ENCODE measurements around the gene PSENEN.
"Not testable (repeated sequence)": the region's sequence is repeated elsewhere in the genome, so short reads cannot be mapped to it uniquely, and the experiment has no call there.

The PSENEN gene

DNA sequence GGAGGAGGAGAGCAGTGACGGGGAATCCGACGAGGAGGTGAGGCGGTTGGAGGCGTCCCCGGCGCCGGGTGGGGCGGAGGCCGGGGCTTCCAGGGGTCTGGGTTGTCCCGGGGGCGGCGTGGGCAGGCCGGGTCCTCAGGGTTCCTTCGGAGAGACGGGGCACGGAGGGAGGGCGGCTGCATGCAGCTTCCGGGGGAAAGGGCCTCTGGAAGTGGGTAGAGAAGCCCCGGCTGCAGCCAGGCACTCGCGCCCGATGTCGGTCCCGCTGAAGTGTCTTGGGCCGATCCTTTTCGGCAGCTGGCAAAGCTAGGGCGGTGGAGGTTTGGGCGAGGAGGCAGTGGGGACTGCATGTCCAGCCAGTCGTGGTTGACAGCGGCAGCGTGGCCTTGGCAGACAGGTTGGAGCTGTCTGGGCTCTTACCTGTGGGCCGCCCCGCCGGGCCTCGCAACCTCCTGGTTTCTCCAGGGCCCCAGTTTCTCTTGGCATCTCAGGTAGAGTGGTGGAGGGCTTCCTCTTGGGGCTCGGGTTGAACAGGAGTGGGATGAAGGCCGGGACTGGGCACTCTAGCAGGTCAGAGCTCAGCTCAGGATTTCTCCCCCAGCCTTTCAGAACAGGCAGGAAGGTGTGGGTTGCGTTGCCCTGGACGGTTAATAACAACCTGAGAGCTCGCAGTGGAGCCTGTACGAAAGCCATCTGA, 27.0 kb upstream of the PSENEN start:
- peak; percentile 63 for DNase-seq (ENCODE audit: low spot score)

DNA sequence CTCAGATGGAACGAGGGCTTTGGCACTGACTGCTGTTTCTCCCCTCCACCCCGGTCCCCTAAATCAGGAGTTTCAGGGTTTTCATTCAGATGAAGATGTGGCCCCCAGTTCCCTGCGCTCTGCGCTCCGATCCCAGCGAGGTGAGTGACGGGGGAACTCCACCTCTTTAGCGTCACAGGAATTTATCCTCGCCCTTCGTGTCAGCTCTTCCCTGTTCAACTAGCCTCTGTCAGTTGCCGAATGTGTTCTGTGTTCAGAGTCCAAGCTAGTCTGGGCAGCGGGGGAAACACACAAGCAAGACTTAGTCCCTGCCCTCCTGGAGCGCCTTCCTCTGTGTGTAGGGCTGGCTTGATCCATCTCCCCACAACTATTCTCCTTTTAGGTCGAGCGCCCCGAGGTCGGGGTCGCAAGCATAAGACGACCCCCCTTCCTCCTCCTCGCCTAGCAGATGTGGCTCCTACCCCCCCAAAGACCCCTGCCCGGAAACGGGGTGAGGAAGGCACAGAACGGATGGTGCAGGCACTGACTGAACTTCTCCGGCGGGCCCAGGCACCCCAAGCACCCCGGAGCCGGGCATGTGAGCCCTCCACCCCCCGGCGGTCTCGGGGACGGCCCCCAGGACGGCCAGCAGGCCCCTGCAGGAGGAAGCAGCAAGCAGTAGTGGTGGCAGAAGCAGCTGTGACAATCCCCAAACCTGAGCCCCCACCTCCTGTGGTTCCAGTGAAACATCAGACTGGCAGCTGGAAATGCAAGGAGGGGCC, 25.9 kb upstream of the PSENEN start:
- DNase-seq (ENCODE audit: low spot score) = no peak

DNA sequence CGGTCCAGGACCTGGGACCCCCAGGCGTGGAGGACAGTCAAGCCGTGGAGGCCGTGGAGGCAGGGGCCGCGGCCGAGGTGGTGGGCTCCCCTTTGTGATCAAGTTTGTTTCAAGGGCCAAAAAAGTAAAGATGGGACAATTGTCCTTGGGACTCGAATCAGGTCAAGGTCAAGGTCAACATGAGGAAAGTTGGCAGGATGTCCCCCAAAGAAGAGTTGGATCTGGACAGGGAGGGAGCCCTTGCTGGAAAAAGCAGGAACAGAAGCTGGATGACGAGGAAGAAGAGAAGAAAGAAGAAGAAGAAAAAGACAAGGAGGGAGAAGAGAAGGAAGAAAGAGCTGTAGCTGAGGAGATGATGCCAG, 25.3 kb upstream of the PSENEN start:
- DNase-seq (ENCODE audit: low spot score) = no peak

DNA sequence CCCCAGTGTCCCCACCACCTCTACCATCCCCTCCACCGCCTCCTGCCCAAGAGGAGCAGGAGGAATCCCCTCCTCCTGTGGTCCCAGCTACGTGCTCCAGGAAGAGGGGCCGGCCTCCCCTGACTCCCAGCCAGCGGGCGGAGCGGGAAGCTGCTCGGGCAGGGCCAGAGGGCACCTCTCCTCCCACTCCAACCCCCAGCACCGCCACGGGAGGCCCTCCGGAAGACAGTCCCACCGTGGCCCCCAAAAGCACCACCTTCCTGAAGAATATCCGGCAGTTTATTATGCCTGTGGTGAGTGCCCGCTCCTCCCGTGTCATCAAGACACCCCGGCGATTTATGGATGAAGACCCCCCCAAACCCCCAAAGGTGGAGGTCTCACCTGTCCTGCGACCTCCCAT, 24.8 kb upstream of the PSENEN start:
- DNase-seq (ENCODE audit: low spot score) = no peak

DNA sequence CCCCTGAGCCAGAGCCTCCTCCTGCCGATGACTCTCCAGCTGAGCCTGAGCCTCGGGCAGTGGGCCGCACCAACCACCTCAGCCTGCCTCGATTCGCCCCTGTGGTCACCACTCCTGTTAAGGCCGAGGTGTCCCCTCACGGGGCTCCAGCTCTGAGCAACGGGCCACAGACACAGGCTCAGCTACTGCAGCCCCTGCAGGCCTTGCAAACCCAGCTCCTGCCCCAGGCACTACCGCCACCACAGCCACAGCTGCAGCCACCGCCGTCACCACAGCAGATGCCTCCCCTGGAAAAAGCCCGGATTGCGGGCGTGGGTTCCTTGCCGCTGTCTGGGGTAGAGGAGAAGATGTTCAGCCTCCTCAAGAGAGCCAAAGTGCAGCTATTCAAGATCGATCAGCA, 24.1 kb upstream of the PSENEN start:
- no peak for DNase-seq (ENCODE audit: low spot score)

DNA sequence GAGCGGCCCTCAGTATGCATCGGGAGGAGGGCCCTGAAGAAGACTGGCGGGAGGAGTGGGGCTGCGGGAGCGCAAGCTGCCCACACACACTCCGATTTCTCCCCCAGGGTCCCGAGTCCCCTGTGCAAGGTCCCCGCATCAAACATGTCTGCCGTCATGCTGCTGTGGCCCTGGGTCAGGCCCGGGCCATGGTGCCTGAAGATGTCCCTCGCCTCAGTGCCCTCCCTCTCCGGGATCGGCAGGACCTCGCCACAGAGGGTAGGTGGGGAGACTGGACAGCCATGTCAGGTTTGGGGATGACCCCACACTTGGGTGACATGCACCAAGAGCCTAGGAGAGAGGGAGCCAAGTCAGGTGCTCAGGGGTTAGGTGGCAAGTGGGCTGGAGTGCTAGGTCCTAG, 23.0 kb upstream of the PSENEN start:
- DNase-seq (ENCODE audit: low spot score) = no peak

DNA sequence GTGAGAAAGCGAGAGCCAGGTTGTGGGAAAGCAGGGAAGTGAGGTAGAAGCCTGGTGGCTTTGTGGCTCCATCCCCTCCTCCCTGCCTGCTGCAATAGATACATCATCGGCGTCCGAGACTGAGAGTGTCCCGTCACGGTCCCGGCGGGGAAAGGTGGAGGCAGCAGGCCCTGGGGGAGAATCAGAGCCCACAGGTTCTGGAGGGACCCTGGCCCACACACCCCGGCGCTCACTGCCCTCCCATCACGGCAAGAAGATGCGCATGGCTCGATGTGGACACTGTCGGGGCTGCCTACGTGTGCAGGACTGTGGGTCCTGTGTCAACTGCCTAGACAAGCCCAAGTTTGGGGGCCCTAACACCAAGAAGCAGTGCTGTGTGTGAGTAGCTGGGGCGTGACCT, 22.6 kb upstream of the PSENEN start:
- DNase-seq (ENCODE audit: low spot score) = no peak

DNA sequence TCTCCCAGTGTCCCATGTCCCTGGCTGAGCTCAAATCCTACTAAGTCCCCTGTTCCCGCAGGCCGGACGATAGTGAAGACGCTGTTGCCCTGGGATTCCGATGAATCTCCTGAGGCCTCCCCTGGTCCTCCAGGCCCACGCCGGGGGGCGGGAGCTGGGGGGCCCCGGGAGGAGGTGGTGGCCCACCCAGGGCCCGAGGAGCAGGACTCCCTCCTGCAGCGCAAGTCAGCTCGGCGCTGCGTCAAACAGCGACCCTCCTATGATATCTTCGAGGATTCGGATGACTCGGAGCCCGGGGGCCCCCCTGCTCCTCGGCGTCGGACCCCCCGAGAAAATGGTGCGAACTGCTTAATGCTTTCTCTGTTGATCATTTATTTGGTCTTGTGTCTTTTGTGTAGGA, 21.8 kb upstream of the PSENEN start:
- DNase-seq (ENCODE audit: low spot score) = no peak

DNA sequence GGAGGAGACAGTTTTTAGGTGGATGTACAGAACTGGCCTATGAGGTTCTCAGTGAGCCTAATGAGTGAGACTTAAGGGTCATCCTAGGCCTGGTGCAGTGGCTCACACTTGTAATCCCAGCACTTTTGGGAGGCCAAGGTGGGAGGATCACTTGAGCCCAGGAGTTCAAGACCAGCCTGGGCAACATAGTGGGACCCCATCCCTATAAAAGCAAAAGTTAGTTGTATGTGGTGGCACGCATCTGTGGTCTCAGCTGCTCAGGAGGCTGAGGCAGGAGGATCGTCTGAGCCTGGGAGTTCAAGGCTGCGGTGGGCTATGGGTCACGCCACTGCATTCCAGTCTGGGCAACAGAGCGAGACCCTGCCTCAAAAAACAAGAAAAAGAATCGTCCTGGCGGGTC, 21.3 kb upstream of the PSENEN start:
- not testable (repeated sequence) for DNase-seq (ENCODE audit: low spot score)

DNA sequence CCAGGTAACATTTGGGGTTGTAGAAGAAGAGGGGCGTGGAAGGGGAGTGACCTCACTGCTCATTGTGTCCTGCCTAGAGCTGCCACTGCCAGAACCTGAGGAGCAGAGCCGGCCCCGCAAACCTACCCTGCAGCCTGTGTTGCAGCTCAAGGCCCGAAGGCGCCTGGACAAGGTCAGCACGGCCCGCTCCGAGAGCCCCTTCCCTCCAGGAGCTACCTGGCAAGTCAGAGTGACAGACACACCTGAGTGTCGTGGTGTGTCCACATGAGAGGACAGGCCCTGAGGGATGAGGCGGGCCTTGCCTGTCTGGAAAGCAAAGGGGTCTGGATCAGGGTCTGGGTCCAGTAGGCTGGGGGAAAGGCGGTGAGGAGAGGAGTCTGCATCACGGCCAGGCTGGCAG, 20.9 kb upstream of the PSENEN start:
- no peak for DNase-seq (ENCODE audit: low spot score)

DNA sequence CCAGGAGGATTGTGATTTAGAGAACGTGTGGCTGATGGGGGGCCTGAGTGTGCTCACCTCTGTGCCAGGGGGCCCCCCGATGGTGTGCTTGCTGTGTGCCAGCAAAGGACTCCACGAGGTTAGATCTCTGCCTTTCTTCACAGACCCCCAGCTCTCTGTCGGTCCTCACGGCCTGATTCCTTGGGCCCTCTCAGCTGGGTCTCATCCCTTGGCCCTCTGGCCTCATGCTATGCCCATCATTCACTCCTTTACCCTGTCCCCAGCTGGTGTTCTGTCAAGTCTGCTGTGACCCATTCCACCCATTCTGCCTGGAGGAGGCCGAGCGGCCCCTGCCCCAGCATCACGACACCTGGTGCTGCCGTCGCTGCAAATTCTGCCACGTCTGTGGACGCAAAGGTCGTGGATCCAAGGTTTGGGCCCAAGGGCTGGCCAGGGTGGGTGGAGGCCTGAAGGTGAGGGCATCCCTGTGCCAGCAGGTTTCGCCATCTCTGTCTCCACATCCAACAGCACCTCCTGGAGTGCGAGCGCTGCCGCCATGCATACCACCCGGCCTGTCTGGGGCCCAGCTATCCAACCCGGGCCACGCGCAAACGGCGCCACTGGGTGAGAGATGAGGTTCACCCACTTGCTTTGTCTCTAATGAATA, 20.1 kb upstream of the PSENEN start:
- no peak for DNase-seq (ENCODE audit: low spot score)

DNA sequence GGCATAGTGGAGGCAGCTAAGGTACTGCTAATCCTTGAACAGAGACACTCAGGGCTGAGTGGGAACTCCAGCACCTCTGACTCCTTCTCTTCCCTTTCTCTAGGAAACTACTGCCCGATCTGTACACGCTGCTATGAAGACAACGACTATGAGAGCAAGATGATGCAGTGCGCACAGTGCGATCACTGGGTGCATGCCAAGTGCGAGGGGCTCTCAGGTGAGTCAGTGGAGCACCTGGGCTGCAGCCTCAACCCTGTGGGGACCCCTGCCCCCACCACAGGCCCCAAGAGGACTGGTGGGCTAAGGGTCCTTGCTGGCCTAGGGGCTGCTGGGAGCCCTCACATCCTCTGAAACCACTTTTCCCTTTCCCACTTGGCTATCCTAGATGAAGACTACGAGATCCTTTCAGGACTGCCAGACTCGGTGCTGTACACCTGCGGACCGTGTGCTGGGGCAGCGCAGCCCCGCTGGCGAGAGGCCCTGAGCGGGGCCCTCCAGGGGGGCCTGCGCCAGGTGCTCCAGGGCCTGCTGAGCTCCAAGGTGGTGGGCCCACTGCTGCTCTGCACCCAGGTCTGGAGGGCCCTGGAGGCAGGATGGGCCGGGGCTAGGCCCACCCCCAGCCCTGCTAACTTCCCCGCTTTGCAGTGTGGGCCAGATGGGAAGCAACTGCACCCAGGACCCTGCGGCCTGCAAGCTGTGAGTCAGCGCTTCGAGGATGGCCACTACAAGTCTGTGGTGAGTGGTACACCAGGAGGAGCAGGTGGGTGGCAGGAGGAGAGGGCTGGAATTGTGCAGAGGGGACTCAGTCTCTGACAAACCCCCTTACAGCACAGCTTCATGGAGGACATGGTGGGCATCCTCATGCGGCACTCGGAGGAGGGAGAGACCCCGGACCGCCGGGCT, 18.1 kb upstream of the PSENEN start:
- DNase-seq (ENCODE audit: low spot score) = no peak

DNA sequence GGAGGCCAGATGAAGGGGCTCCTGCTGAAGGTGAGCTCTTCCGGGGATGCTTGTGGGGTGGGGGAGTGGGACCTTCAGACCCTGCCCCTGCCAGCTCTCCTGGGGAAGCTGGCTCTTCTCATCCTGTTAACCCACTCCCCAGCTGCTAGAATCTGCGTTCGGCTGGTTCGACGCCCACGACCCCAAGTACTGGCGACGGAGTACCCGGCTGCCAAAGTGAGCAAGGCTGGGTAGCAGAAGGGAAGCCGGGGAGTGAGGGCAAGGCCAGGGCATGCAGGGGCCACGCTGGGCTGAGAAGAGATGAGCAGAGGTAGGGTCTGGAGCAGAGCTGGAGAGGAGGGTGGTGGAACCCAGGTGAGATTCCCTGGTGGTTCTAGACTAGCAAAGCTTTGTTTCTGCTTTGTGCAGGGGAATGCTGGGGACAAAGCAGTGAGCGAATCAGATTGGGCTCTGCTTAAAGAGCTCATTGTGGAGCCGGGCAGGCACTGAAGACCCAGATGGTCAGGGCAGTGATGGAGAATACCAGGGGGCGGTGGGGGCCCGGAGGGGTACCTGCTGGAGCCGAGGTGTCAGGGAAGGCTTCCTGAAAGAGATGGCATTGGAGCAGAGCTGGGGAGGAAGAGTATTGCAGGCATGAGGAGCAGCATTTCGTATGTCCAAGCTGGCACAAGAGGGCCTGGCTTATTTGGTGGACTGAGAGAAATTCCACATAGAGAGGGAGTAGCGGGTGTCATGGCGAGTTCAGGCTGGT, 17.3 kb upstream of the PSENEN start:
- DNase-seq (ENCODE audit: low spot score) = no peak

DNA sequence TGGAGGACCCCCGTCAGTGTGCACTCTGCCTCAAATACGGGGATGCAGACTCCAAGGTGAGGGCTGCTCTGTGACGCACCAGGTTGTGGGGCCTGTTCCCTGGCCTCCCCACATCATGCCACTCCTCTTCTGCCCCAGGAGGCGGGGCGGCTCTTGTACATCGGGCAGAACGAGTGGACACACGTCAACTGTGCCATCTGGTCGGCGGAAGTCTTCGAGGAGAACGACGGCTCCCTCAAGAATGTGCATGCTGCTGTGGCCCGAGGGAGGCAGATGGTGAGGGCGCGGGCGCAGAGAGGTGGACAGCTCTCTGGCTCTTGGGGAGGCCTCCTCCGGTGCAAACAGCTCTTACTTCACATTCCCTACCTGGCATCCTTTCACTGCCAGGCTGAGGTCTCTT, 16.4 kb upstream of the PSENEN start:
- no peak for DNase-seq (ENCODE audit: low spot score)

DNA sequence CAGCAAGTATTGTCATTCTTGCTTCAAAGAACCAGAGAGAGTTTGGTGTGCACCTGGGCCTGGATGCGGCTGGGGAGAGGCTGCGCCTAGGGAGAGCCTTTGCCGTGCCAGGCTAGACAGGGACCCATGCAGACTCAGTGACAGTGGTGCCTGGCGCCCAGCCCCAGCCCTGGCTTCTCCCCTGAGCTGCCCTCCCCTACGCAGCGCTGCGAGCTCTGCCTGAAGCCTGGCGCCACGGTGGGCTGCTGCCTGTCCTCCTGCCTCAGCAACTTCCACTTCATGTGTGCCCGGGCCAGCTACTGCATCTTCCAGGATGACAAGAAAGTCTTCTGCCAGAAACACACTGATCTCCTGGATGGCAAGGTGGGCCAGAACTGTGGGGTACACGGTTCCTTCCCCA, 15.7 kb upstream of the PSENEN start:
- no peak for DNase-seq (ENCODE audit: low spot score)

DNA sequence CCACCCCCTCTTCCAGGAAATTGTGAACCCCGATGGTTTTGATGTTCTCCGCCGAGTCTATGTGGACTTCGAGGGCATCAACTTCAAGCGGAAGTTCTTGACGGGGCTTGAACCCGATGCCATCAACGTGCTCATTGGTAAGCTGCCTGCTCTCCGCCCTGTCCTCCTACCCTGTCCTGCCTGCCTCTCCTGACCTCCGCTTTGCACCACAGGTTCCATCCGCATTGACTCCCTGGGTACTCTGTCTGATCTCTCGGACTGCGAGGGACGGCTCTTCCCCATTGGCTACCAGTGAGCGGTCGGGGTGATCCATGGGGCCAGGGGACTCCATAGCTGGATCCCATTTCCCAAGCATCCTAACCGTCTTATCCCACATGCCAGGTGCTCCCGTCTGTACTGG, 15.1 kb upstream of the PSENEN start:
- no peak for DNase-seq (ENCODE audit: low spot score)

DNA sequence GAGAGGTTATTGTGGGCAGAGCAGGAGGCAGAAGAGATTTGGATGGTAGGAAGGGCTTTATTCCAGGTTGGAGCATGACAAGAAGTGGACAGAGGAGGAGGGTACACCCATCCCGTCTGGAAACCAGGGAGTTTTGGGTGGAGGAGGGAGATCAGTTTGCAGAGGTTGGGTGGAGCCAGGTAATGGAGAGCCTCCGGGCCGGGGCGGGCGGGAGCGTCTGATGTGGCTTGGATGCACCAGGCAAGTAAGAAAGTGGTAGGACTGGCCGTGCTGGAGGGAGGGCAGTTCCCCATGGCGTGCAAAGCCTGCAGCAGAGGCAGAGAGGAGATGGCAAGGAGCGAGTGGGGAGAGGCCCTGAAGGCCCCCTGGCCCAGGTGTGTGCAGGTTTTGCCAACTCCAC, 14.1 kb upstream of the PSENEN start:
- no peak for DNase-seq (ENCODE audit: low spot score)

DNA sequence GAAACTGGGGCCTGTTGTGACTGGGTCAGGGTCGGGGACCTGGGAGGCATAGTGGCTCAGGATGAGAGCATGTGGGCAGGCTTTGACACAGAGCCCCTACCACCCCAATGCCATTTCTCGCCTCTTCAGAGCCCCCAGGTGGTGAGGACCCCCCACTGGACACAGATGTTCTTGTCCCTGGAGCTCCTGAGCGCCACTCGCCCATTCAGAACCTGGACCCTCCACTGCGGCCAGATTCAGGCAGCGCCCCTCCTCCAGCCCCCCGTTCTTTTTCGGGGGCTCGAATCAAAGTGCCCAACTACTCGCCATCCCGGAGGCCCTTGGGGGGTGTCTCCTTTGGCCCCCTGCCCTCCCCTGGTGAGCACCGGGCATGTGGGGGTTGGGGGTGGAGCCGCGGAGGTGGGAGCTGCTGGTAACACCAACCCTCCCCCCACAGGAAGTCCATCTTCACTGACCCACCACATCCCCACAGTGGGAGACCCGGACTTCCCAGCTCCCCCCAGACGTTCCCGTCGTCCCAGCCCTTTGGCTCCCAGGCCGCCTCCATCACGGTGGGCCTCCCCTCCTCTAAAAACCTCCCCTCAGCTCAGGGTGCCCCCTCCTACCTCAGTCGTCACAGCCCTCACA, 13.6 kb upstream of the PSENEN start:
- no peak for DNase-seq (ENCODE audit: low spot score)

DNA sequence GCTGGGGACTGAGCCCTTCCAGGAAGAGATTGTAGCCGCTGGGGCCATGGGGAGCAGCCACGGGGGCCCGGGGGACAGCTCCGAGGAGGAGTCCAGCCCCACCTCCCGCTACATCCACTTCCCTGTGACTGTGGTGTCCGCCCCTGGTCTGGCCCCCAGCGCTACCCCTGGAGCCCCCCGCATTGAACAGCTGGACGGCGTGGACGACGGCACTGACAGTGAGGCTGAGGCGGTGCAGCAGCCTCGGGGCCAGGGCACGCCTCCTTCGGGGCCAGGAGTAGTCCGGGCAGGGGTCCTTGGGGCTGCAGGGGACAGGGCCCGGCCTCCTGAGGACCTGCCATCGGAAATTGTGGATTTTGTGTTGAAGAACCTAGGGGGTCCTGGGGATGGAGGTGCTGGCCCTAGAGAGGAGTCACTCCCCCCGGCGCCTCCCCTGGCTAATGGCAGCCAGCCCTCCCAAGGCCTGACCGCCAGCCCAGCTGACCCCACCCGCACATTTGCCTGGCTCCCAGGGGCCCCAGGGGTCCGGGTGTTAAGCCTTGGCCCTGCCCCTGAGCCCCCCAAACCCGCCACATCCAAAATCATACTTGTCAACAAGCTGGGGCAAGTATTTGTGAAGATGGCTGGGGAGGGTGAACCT, 12.8 kb upstream of the PSENEN start:
- DNase-seq (ENCODE audit: low spot score) = no peak

DNA sequence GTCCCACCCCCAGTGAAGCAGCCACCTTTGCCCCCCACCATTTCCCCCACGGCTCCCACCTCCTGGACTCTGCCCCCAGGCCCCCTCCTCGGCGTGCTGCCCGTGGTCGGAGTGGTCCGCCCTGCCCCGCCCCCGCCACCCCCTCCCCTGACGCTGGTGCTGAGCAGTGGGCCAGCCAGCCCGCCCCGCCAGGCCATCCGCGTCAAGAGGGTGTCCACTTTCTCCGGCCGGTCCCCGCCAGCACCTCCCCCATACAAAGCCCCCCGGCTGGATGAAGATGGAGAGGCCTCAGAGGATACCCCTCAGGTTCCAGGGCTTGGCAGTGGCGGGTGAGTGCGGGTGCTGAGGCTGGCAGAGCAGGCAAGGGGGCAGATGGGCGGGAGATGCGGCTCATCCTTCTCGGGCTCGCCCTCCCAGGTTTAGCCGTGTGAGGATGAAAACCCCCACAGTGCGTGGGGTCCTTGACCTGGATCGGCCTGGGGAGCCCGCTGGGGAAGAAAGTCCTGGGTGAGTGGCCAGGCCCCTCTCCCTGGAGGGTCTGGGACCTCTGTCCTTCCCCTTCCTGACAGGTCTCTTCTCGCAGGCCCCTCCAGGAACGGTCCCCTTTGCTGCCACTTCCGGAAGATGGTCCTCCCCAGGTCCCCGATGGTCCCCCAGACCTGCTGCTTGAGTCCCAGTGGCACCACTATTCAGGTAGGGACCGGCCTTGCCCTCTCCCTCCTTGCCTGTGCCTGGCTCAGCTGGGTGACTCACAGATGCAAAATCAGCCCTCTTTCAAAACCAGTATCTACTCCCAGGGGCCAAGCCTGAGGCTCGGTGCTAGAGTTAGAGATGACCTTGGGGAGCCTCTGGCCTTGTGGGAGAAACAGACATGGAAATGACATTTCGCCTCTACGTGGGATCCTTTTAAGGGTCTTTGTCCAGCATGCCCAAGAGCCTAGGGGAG, 12.0 kb upstream of the PSENEN start:
- no peak for DNase-seq (ENCODE audit: low spot score)
